Stimulated activated CD8-positive, alpha-beta memory T cell treated with anti-CD3 and anti-CD28 coated beads, Interleukin-7, amount 100 ng/mL, for 48 hours (primary cell): Measurements from ENCODE around the gene CBLN3.
"Not testable (repeated sequence)": the region's sequence is repeated elsewhere in the genome, so short reads cannot be mapped to it uniquely, and the experiment has no call there.

Source experiments
- DNase-seq, 2 donors: peaks; one replicate each; pipeline ENCODE4 v3.0.0-alpha.2; 2020; ENCODE audit warnings: low read depth in 1 of 2; ENCODE audit errors: extremely low read depth in 1 of 2

The CBLN3 gene

GRCh38 chr14:24406416-24406815 is 23.1 kb downstream of the CBLN3 start:
- DNase-seq = no peak

- DNase-seq = no peak
These were observed 24.7 kb downstream of the CBLN3 start for GRCh38 chr14:24404814-24405213.

GRCh38 chr14:24403294-24403998 is 26.0 kb downstream of the CBLN3 start:
- DNase-seq = no peak

- DNase-seq = no peak
These were observed 27.4 kb downstream of the CBLN3 start for GRCh38 chr14:24401810-24402702.

GRCh38 chr14:24399999-24400718 is 29.3 kb downstream of the CBLN3 start:
- no peak for DNase-seq

GRCh38 chr14:24399447-24399822 is 30.0 kb downstream of the CBLN3 start:
- DNase-seq = no peak

- no peak for DNase-seq
These were observed 30.6 kb downstream of the CBLN3 start, which contains the start of gene NYNRIN for GRCh38 chr14:24398653-24399446. Gene NYNRIN (plus strand): TSS chr14:24399003. CDS start chr14:24399247, 244 bp downstream.

GRCh38 chr14:24398293-24398652 is 31.2 kb downstream of the CBLN3 start:
- DNase-seq = no peak

- DNase-seq = no peak
These were observed 31.7 kb downstream of the CBLN3 start for GRCh38 chr14:24397639-24398292.

GRCh38 chr14:24395609-24396582 is 33.6 kb downstream of the CBLN3 start:
- DNase-seq = no peak

- no peak for DNase-seq
These were observed 35.2 kb downstream of the CBLN3 start for GRCh38 chr14:24394275-24394674.

- DNase-seq = no peak
These were observed 37.0 kb downstream of the CBLN3 start for GRCh38 chr14:24392325-24393091.

GRCh38 chr14:24390701-24391468 is 38.6 kb downstream of the CBLN3 start:
- no peak for DNase-seq

- no peak for DNase-seq
These were observed 40.1 kb downstream of the CBLN3 start for GRCh38 chr14:24389226-24389848.

GRCh38 chr14:24388474-24389179 is 40.8 kb downstream of the CBLN3 start:
- no peak for DNase-seq

- not testable (repeated sequence) for DNase-seq
These were observed 41.9 kb downstream of the CBLN3 start for GRCh38 chr14:24387579-24387978.

- no peak for DNase-seq
These were observed 42.5 kb downstream of the CBLN3 start for GRCh38 chr14:24387009-24387345.
